ENCODE data around the gene MTA1.

Gene MTA1

GRCh38 chr14:105446971-105447370, 27.3 kb downstream of the MTA1 start:
- no peak for DNase-seq

GRCh38 chr14:105447651-105448640, 28.3 kb downstream of the MTA1 start:
- DNase-seq: no peak

- peak; percentile 83 for DNase-seq
Observed at GRCh38 chr14:105448706-105449111, 29.1 kb downstream of the MTA1 start.

- DNase-seq: no peak
Observed at GRCh38 chr14:105449276-105450122, 29.9 kb downstream of the MTA1 start.

- no peak for DNase-seq
Observed at GRCh38 chr14:105450123-105450505, 30.5 kb downstream of the MTA1 start.

- no peak for DNase-seq
Observed at GRCh38 chr14:105450864-105451720, 31.5 kb downstream of the MTA1 start.

- DNase-seq: no peak
Observed at GRCh38 chr14:105452963-105453362, 33.3 kb downstream of the MTA1 start.

- DNase-seq: no peak
Observed at GRCh38 chr14:105453847-105454246, 34.2 kb downstream of the MTA1 start.

- no peak for DNase-seq
Observed at GRCh38 chr14:105455086-105455640, 35.5 kb downstream of the MTA1 start.

- DNase-seq: no peak
Observed at GRCh38 chr14:105455766-105456660, 36.4 kb downstream of the MTA1 start.

GRCh38 chr14:105456736-105457617, 37.4 kb downstream of the MTA1 start:
- DNase-seq: no peak

- no peak for DNase-seq
Observed at GRCh38 chr14:105458010-105458409, 38.4 kb downstream of the MTA1 start.

- DNase-seq: no peak
Observed at GRCh38 chr14:105458571-105458970, 38.9 kb downstream of the MTA1 start.

GRCh38 chr14:105460116-105460515, 40.5 kb downstream of the MTA1 start:
- no peak for DNase-seq

GRCh38 chr14:105460616-105461015, 41.0 kb downstream of the MTA1 start:
- no peak for DNase-seq

GRCh38 chr14:105461903-105462302, 42.3 kb downstream of the MTA1 start:
- DNase-seq: no peak

- no peak for DNase-seq
Observed at GRCh38 chr14:105464501-105464900, 44.9 kb downstream of the MTA1 start.

GRCh38 chr14:105465209-105466031, 45.8 kb downstream of the MTA1 start:
- peak; percentile 14 for DNase-seq

- no peak for DNase-seq
Observed at GRCh38 chr14:105466531-105467248, 47.1 kb downstream of the MTA1 start.

Measured in eye (tissue), 1 donor.